IMR-90 (cell line): ENCODE results near the gene PRKRA. TPM values are rescaled to one million over a fixed set of nuclear protein-coding genes. Genes with fewer than 3 reads are reported as not detected.
A peak's percentile ranks its signal among the peaks of the same experiment; 100 is the strongest.

Source experiments
- ATAC-seq: fragments of 200-7000 bp; cut with Tn5 transposase; 2 replicates; pipeline ENCODE4 v1.9.1; 2020; ENCODE audit warnings: low read depth, mild to moderate bottlenecking, moderate library complexity
- BruUV-seq: library from RNA; stranded (reverse); fragments of 400-500 nt; replicated peaks from 2 replicates; lab custom pipeline; 2021; lab: Mats Ljungman, UMichigan
- CTCF ChIA-PET: fragments of 300-600 bp; formaldehyde crosslinking; extraction: SDS; loops from one replicate; lab custom pipeline; 2021; ENCODE audit warnings: antibody characterized with exemption; lab: Yijun Ruan, JAX
- POLR2A ChIA-PET: fragments of 300-600 bp; sonication (Branson Sonifier 250); formaldehyde crosslinking; loops from one replicate; lab custom pipeline; 2022; ENCODE audit warnings: antibody characterized with exemption; ENCODE audit not compliant: unreplicated experiment; lab: Charles Lee
- DNase-seq: peaks from one replicate; pipeline ENCODE4 v3.0.0; 2013
- H2AFZ ChIP-seq: replicated peaks from 2 replicates; pipeline ENCODE3; 2013; ENCODE audit warnings: low read length, mild to moderate bottlenecking; ENCODE audit not compliant: poor library complexity
- H2AK5ac ChIP-seq: 2 replicates; pipeline ENCODE4 v1.6.1; 2013; ENCODE audit warnings: low read depth, low read length, inconsistent platforms
- H2AK9ac ChIP-seq: replicated peaks from 2 replicates; pipeline ENCODE3; 2013; ENCODE audit warnings: mild to moderate bottlenecking, low read depth, low read length, moderate library complexity; ENCODE audit not compliant: poor library complexity
- H2BK120ac ChIP-seq: 2 replicates; pipeline ENCODE4 v1.6.1; 2013; ENCODE audit warnings: low read depth, low read length, inconsistent platforms
- H2BK15ac ChIP-seq: 3 replicates; pipeline ENCODE4 v1.6.1; 2013; ENCODE audit warnings: low read depth, low read length, inconsistent platforms
- H2BK20ac ChIP-seq: 2 replicates; pipeline ENCODE4 v1.6.1; 2013; ENCODE audit warnings: low read depth, mild to moderate bottlenecking, inconsistent platforms, low read length, moderate library complexity
- H2BK5ac ChIP-seq: 2 replicates; pipeline ENCODE4 v1.6.1; 2013; ENCODE audit warnings: mild to moderate bottlenecking, low read depth, low read length, inconsistent platforms; ENCODE audit not compliant: poor library complexity, severe bottlenecking
- H3K14ac ChIP-seq: replicated peaks from 2 replicates; pipeline ENCODE4 v1.6.1; 2013; ENCODE audit warnings: low read depth, low read length, inconsistent platforms
- H3K18ac ChIP-seq: 2 replicates; pipeline ENCODE4 v1.6.1; 2013; ENCODE audit warnings: low read depth, low read length, control low read depth
- H3K23ac ChIP-seq: 2 replicates; pipeline ENCODE4 v1.6.1; 2013; ENCODE audit warnings: low read depth, low read length, inconsistent platforms
- H3K27ac ChIP-seq: 2 replicates; pipeline ENCODE4 v1.5.1; 2013; ENCODE audit warnings: mild to moderate bottlenecking, control low read depth, low read length; ENCODE audit not compliant: insufficient read depth
- H3K27me3 ChIP-seq: 2 replicates; pipeline ENCODE4 v1.6.1; 2013; ENCODE audit warnings: low read length; ENCODE audit not compliant: control insufficient read depth, insufficient read depth
- H3K36me3 ChIP-seq: 2 replicates; pipeline ENCODE4 v1.6.1; 2013; ENCODE audit warnings: low read length, mixed read lengths; ENCODE audit not compliant: control insufficient read depth, insufficient read depth
- H3K4ac ChIP-seq: 2 replicates; pipeline ENCODE4 v1.6.1; 2013; ENCODE audit warnings: low read depth, low read length, inconsistent platforms
- H3K4me1 ChIP-seq: 2 replicates; pipeline ENCODE4 v1.6.1; 2013; ENCODE audit warnings: low read length, mixed read lengths; ENCODE audit not compliant: control insufficient read depth, insufficient read depth
- H3K4me2 ChIP-seq: 2 replicates; pipeline ENCODE4 v1.6.1; 2013; ENCODE audit warnings: low read depth, mild to moderate bottlenecking, control low read depth, low read length, moderate library complexity
- H3K4me3 ChIP-seq: 2 replicates; pipeline ENCODE4 v1.5.1; 2013; ENCODE audit warnings: low read depth, mild to moderate bottlenecking, control low read depth, low read length, moderate library complexity; ENCODE audit not compliant: insufficient read depth
- H3K56ac ChIP-seq: 2 replicates; pipeline ENCODE4 v1.6.1; 2013; ENCODE audit warnings: low read length, inconsistent platforms; ENCODE audit not compliant: insufficient read depth; ENCODE audit errors: extremely low read depth
- H3K79me1 ChIP-seq, 2 experiments: 2 replicates each; pipeline ENCODE4 v1.6.1; 2013; ENCODE audit warnings: low read length in 2 of 2, inconsistent platforms in 1 of 2, low read depth in 1 of 2
- H3K9ac ChIP-seq: 2 replicates; pipeline ENCODE4 v1.6.1; 2013; ENCODE audit warnings: low read depth, low read length, control low read depth
- H3K9me1 ChIP-seq: 2 replicates; pipeline ENCODE4 v1.6.1; 2013; ENCODE audit warnings: low read length, inconsistent platforms; ENCODE audit not compliant: insufficient read depth
- H3K9me3 ChIP-seq: 2 replicates; pipeline ENCODE4 v1.6.1; 2013; ENCODE audit warnings: low read length; ENCODE audit not compliant: control insufficient read depth, insufficient read depth
- H4K20me1 ChIP-seq: 2 replicates; pipeline ENCODE4 v1.6.1; 2013; ENCODE audit warnings: low read length, inconsistent platforms; ENCODE audit not compliant: insufficient read depth
- H4K5ac ChIP-seq: 2 replicates; pipeline ENCODE4 v1.6.1; 2013; ENCODE audit warnings: mild to moderate bottlenecking, low read depth, low read length, control low read depth
- H4K8ac ChIP-seq, 2 experiments: 2 replicates each; pipeline ENCODE4 v1.6.1; 2013; ENCODE audit warnings: low read depth in 2 of 2, low read length in 2 of 2, control low read depth in 1 of 2, inconsistent platforms in 1 of 2
- H4K91ac ChIP-seq: 2 replicates; pipeline ENCODE4 v1.6.1; 2013; ENCODE audit warnings: low read depth, low read length, inconsistent platforms; ENCODE audit not compliant: insufficient read depth
- CEBPB ChIP-seq: IDR thresholded peaks from 2 replicates; pipeline ENCODE4 v1.6.1; 2012; ENCODE audit warnings: low read depth, low read length, improper control_type of control experiment
- MAZ ChIP-seq: IDR thresholded peaks from 2 replicates; pipeline ENCODE4 v1.6.1; 2012; ENCODE audit warnings: low read depth, mild to moderate bottlenecking, low read length, improper control_type of control experiment, moderate library complexity, borderline replicate concordance
- NFE2L2 ChIP-seq: fragments of 150-350 bp; IDR thresholded peaks from 2 replicates; pipeline ENCODE4 v1.6.1; 2016; ENCODE audit warnings: low read depth, mild to moderate bottlenecking, low read length
- POLR2A ChIP-seq: IDR thresholded peaks from 2 replicates; pipeline ENCODE4 v1.6.1; 2012; ENCODE audit warnings: mild to moderate bottlenecking, low read depth, low read length
- RAD21 ChIP-seq: IDR thresholded peaks from 2 replicates; pipeline ENCODE4 v1.6.1; 2012; ENCODE audit warnings: low read length, improper control_type of control experiment
- RCOR1 ChIP-seq: IDR thresholded peaks from 2 replicates; pipeline ENCODE4 v1.6.1; 2012; ENCODE audit warnings: mild to moderate bottlenecking, low read length, improper control_type of control experiment; ENCODE audit not compliant: insufficient replicate concordance
- RFX5 ChIP-seq: IDR thresholded peaks from 2 replicates; pipeline ENCODE4 v1.8.0; 2012; ENCODE audit warnings: low read depth, mild to moderate bottlenecking, low read length, moderate library complexity
- SMC3 ChIP-seq: fragments of 150-350 bp; IDR thresholded peaks from 2 replicates; pipeline ENCODE4 v1.6.1; 2016; ENCODE audit warnings: low read depth, mild to moderate bottlenecking, antibody characterized with exemption, low read length, moderate library complexity
- USF2 ChIP-seq: fragments of 150-350 bp; IDR thresholded peaks from 2 replicates; pipeline ENCODE4 v1.6.1; 2017; ENCODE audit warnings: mild to moderate bottlenecking, antibody characterized with exemption, low read length, low read depth
- whole genome bisulfite sequencing, 2 experiments: methylation state at CpG; one replicate each; pipeline versions ENCODE4 v1.1.5 to v1.1.7; 2013; ENCODE audit warnings: missing lambda C conversion rate in 2 of 2; ENCODE audit not compliant: insufficient read length in 1 of 2; ENCODE audit errors: extremely low coverage in 2 of 2; 5-methylcytosine and 5-hydroxymethylcytosine counted together
- dilution Hi-C: fragments of 300-500 bp; cut with HindIII; formaldehyde crosslinking; loops from one replicate; pipeline ENCODE4 v1.14.3; 2018; ENCODE audit warnings: low sequenced_read_pairs; ENCODE audit not compliant: unreplicated experiment
- in situ Hi-C: fragments of 300-500 bp; cut with MboI; formaldehyde crosslinking; loops from 3 replicates; pipeline ENCODE4 v1.14.3; 2019; ENCODE audit warnings: low sequenced_read_pairs, inconsistent platforms, mixed read lengths
- intact Hi-C: fragments of 100-400 bp; cut with micrococcal nuclease; formaldehyde crosslinking; loops from 2 replicates; pipeline ENCODE4 v1.10.0; 2022
- polyA plus RNA-seq, 3 experiments: library from polyadenylated mRNA; depleted of rRNA; stranded (reverse); fragments of >200 nt; gene quantifications; 2 replicates each; pipeline ENCODE4 v1.2.3, GENCODE V29; 2012; ENCODE audit warnings: low replicate concordance in 1 of 3
- total RNA-seq: library from RNA; depleted of rRNA; stranded (reverse); fragments of >200 nt; gene quantifications from 2 replicates; pipeline ENCODE4 v1.2.3, GENCODE V29; 2012

PRKRA gene
- total and polyA plus RNA-seq, 2 of the 4 experiments (the other 2 are of a cell fraction), result 39.5 to 53.6 TPM

DNA sequence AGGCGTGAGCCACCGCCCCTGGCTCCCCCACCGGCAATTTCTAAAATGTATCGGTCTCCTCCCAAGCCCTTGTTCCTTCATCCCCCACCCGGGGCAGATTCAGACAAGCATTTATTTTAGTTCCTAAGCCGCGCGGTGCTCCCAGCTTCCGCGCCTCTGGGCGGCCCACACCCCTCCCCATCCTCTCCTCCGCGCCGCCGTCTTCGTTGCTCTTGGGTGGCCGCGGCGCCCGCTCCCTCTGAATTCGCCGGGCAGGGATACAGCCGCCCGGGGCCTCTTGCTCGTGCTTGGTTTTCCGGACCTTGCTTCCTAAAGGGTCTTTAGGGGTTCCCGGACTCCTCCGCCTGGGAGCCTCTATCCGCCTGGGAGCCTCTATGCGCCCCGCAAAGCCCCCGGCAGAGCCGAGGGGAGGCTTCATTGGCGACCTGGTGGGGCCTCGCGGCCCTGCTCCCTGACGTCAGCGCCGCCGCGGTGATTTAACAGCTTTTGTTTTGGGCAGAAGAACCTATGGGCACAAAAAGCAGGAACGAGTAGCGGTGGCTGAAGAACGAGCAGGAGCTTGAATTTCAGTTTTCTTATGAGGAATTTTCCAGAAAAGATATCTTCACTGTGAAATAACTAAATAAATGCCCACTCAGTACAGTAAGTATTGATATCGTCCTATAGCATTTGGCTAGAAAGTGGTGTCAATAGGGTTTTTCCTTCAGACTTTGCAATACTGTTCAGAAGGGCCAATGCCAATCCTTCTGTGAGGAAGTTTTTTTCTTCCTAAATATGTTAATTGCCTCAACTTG, 37.3 kb downstream of the PRKRA start:
- Histone ChIP-seq H2AK5ac (no peak overlapping the region), H4K20me1 (no peaks in the 10 kb centered on the region), H3K27ac (peak overlapping the region; percentile 98), H2BK20ac (no peak overlapping the region; the same call in 1 of the 2 replicates), H4K5ac (peak overlapping the region; percentile 92), H4K91ac (peak overlapping the region; percentile 82), H3K14ac (peak overlapping the region; percentile 87), H3K4me3 (peak overlapping the region; percentile 65), H3K56ac (peak overlapping the region; percentile 83), H3K4me1 (0 out of 2 replicates have a peak, but pooled peaks cover 1% of the 10 kb centered on the region), H2AK9ac (peak overlapping the region; percentile 43), H3K18ac (peak overlapping the region; percentile 78), H3K79me1 (peaks cover 0 to 19% of the 10 kb centered on the region in 2 experiments; a peak in 2 of 4 replicates), H3K36me3 (no peaks in the 10 kb centered on the region), H3K9me3 (no peaks in the 10 kb centered on the region), H2BK120ac (peak overlapping the region; percentile 91), H3K4me2 (peak overlapping the region; percentile 73), H4K8ac (peak overlapping the region; percentile 62 to 97), H2BK15ac (peak overlapping the region; percentile 61; the same call in 1 of the 3 replicates), H3K4ac (peak overlapping the region; percentile 88), H2BK5ac (peak overlapping the region; percentile 89), H3K23ac (peak overlapping the region; percentile 70), H3K9ac (peak overlapping the region; percentile 94), H3K27me3 (no peaks in the 10 kb centered on the region), H2AFZ (peak overlapping the region; percentile 95), H3K9me1 (no peaks in the 10 kb centered on the region; the same call in 1 of the 2 replicates)
- DNase-seq (peak; percentile 67), ATAC-seq (peak; percentile 87)
- in situ Hi-C loops (no loop called here), intact Hi-C loops (loop anchor here (1.0 to 2.0 kb wide), 4 partner anchors 107 to 301 kb away; partner anchors contain the start of genes OSBPL6 and RBM45), dilution Hi-C loops (no loop called here)
- TF ChIP-seq SMC3 (no peak), RFX5 (no peak), CEBPB (no peak), NFE2L2 (0 out of 2 replicates have a peak, but pooled peaks have one; percentile 1), POLR2A (peak; percentile 66), RCOR1 (no peak), RAD21 (no peak), USF2 (no peak), MAZ (peak; percentile 54; the same call in 1 of the 2 replicates)
- POLR2A ChIA-PET, result no interaction called here
- WGBS, 2 experiments, result 1% methylated on average over 20 of the region's 45 CpGs; no CpG with 5 or more reads in 1 of the 2 experiments
- BruUV-seq, result no TSS peak
- CTCF ChIA-PET, result interaction anchor here (0.6 to 1.6 kb wide), 23 partner anchors 9 to 414 kb away, joined by 3 to 11 read pairs (median 4); no protein-coding TSS in a partner anchor
